Activated naive CD4-positive, alpha-beta T cell treated with anti-CD3 and anti-CD28 coated beads, Interleukin-2, amount 10 ng/mL, durations not matched to agents 7 days and 5 days (primary cell): ENCODE data around the gene MACROD1.
"Not testable (repeated sequence)": the region's sequence is repeated elsewhere in the genome, so short reads cannot be mapped to it uniquely, and the experiment has no call there.

Source experiments
- CTCF ChIA-PET: fragments of 350-600 bp; sonication (Branson Sonifier 250); formaldehyde crosslinking; loops from one replicate; lab custom pipeline; 2021; ENCODE audit warnings: antibody characterized with exemption; lab: Charles Lee
- DNase-seq: peaks from one replicate; pipeline ENCODE4 v3.0.0-alpha.2; 2020
- H3K27ac Mint-ChIP-seq: one replicate; pipeline ENCODE4 v1.8.0; 2021; ENCODE audit warnings: mild to moderate bottlenecking, moderate library complexity, mixed read lengths
- H3K27me3 Mint-ChIP-seq: one replicate; pipeline ENCODE4 v1.8.0; 2021; ENCODE audit warnings: mild to moderate bottlenecking, mixed read lengths
- H3K36me3 Mint-ChIP-seq: one replicate; pipeline ENCODE4 v1.8.0; 2021; ENCODE audit warnings: mixed read lengths
- H3K4me1 Mint-ChIP-seq: one replicate; pipeline ENCODE4 v1.8.0; 2021; ENCODE audit warnings: mixed read lengths
- H3K4me3 Mint-ChIP-seq: one replicate; pipeline ENCODE4 v1.8.0; 2021; ENCODE audit warnings: mild to moderate bottlenecking, moderate library complexity, mixed read lengths
- H3K9me3 Mint-ChIP-seq: one replicate; pipeline ENCODE4 v1.8.0; 2021; ENCODE audit warnings: mixed read lengths

MACROD1 gene

DNA sequence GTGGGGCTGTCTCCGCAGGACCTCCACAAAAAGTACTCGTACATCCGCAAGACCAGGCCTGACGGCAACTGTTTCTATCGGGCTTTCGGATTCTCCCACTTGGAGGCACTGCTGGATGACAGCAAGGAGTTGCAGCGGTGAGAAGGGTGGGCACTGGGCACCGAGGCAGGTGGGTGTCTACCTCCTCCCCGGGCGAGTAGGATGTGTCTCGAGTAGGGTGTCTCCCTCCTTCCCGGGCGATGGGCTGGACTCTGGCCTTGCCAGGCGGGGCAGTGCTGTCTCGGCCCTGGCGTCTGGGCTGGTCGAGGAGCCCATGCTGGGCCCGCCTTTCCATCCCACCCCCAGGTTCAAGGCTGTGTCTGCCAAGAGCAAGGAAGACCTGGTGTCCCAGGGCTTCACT lies 169.4 kb downstream of the MACROD1 start:
- Mint-ChIP-seq H3K4me3 (no peak overlapping the region), H3K27ac (no peak overlapping the region), H3K27me3 (peaks cover 10% of the 10 kb centered on the region), H3K4me1 (peaks cover 21% of the 10 kb centered on the region), H3K9me3 (no peaks in the 10 kb centered on the region), H3K36me3 (peaks cover 38% of the 10 kb centered on the region)
- DNase-seq: no peak
- CTCF ChIA-PET: no interaction called here

- peaks cover 56% of the 10 kb centered on the region for H3K36me3 Mint-ChIP-seq
- H3K4me3 Mint-ChIP-seq: no peak overlapping the region
- CTCF ChIA-PET: interaction anchor here (1.4 kb wide), 1 partner anchor 155 kb away, joined by 4 read pairs; no protein-coding TSS in a partner anchor
- no peak for DNase-seq
- H3K4me1 Mint-ChIP-seq: peaks cover 24% of the 10 kb centered on the region
- H3K27ac Mint-ChIP-seq: no peak overlapping the region
- H3K27me3 Mint-ChIP-seq: no peaks in the 10 kb centered on the region
- no peaks in the 10 kb centered on the region for H3K9me3 Mint-ChIP-seq
Observed at GRCh38 chr11:63993993-63994392, 171.9 kb downstream of the MACROD1 start.

GRCh38 chr11:63993100-63993499 lies 172.8 kb downstream of the MACROD1 start:
- no peak for DNase-seq
- no peak overlapping the region for H3K4me3 Mint-ChIP-seq
- H3K36me3 Mint-ChIP-seq: peaks cover 60% of the 10 kb centered on the region
- no peaks in the 10 kb centered on the region for H3K27me3 Mint-ChIP-seq
- H3K4me1 Mint-ChIP-seq: peaks cover 29% of the 10 kb centered on the region
- H3K9me3 Mint-ChIP-seq: no peaks in the 10 kb centered on the region
- no peak overlapping the region for H3K27ac Mint-ChIP-seq
- CTCF ChIA-PET: no interaction called here

- Mint-ChIP-seq H3K27ac (no peak overlapping the region), H3K27me3 (no peaks in the 10 kb centered on the region), H3K9me3 (no peaks in the 10 kb centered on the region), H3K4me3 (no peak overlapping the region), H3K36me3 (peaks cover 49% of the 10 kb centered on the region), H3K4me1 (peaks cover 40% of the 10 kb centered on the region)
- no peak for DNase-seq
- CTCF ChIA-PET: no interaction called here
Observed at GRCh38 chr11:63991558-63991957, 174.4 kb downstream of the MACROD1 start.

DNA sequence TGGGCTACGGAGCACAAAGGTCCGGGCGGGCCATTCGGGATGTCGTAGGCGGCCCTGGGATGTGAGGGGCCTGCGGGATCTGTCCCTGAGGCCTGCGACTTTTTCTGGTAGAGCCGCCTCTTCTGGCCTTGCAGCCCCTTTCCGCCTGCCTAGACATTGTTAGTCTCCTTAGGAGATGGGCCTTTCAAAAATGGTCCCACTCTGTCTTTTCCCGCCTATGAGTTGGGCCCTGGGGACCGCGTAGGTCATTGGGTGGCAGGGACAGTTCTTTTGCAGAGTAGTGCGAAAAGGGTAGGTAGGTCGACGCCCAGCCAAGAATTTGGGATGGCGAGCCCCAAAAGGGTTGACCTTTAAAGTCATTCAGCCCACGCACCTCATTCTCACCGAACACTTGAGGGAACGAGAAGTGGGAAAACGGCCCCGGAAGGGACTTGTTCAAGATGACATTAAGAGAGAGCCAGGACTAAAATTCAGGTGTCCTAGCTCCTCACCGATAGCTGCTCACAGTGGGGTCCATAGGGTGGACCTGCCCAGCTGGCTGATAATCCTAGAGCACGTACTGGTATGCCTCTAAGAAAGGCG lies 178.9 kb downstream of the MACROD1 start:
- Mint-ChIP-seq H3K4me1 (peaks cover 43% of the 10 kb centered on the region), H3K36me3 (peaks cover 38% of the 10 kb centered on the region), H3K27ac (peak overlapping the region; percentile 49), H3K27me3 (no peaks in the 10 kb centered on the region), H3K9me3 (no peaks in the 10 kb centered on the region), H3K4me3 (peak overlapping the region; percentile 72)
- CTCF ChIA-PET: interaction anchor here (1.5 to 2.0 kb wide), 2 partner anchors 14 to 149 kb away, joined by 3 to 10 read pairs; no protein-coding TSS in a partner anchor
- no peak for DNase-seq

DNA sequence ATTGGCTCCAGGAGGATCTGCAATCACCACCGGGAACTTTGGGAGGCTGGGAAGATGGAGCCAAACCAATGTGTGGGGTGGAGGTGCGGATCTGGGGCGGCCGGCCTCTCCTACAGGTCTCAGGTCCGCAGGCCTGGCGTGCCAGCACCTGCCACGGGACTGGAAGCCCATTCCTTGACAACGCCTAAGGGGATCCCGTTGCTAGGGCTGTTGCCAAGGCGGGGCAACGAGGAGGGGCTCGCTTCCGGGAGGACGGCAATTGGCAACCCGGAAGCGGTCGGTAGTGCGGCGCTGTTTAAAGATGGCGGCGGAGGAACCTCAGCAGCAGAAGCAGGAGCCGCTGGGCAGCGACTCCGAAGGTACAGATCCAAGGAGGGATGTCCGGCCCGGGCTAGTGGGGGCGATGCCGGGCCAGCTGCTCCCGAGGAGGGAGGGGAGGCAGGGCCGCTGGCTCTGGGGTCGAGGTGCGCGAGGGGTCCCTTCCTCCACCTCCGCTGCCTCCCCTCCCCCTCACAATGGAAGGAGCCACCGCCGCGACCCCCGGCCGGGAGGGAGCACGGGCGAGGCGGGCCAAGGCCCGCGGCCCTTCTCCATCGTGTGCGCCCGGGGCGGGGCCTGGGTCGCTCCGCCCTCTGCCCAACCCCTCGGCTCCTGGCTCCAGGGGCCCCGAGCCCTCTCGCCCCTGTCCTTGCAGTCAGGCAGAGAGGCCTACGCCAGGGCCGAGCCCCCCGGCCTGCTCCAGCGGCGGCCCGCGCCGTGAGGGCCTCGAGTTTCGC lies 179.6 kb downstream of the MACROD1 start, which contains the start of gene OTUB1:
Gene OTUB1, plus strand, starts transcription at position 283 of the 776 bp plus-strand sequence. Its CDS starts 19 bp downstream, at position 302.
- Mint-ChIP-seq H3K27me3 (no peaks in the 10 kb centered on the region), H3K4me1 (peaks cover 41% of the 10 kb centered on the region), H3K4me3 (peak within 1 kb of the TSS; percentile 99), H3K9me3 (no peaks in the 10 kb centered on the region), H3K27ac (peak within 1 kb of the TSS; percentile 97), H3K36me3 (peaks cover 32% of the 10 kb centered on the region)
- CTCF ChIA-PET: interaction anchor here (1.5 kb wide), 1 partner anchor 149 kb away, joined by 3 read pairs; no protein-coding TSS in a partner anchor
- peak; percentile 94 for DNase-seq

- CTCF ChIA-PET: no interaction called here
Observed at GRCh38 chr11:63985812-63986155, 180.1 kb downstream of the MACROD1 start.

GRCh38 chr11:63979426-63979825 lies 186.5 kb downstream of the MACROD1 start:
- H3K4me3 Mint-ChIP-seq: no peak overlapping the region
- DNase-seq: no peak
- CTCF ChIA-PET: interaction anchor here (1.0 kb wide), 1 partner anchor 143 kb away, joined by 4 read pairs; no protein-coding TSS in a partner anchor
- no peaks in the 10 kb centered on the region for H3K9me3 Mint-ChIP-seq
- no peak overlapping the region for H3K27ac Mint-ChIP-seq
- peaks cover 39% of the 10 kb centered on the region for H3K4me1 Mint-ChIP-seq
- H3K27me3 Mint-ChIP-seq: no peaks in the 10 kb centered on the region
- peaks cover 25% of the 10 kb centered on the region for H3K36me3 Mint-ChIP-seq

More at GRCh38 chr11:63985812-63986155, 180.1 kb downstream of the MACROD1 start:
- DNase-seq: peak; percentile 84
- Mint-ChIP-seq H3K4me1 (peaks cover 43% of the 10 kb centered on the region), H3K9me3 (no peaks in the 10 kb centered on the region), H3K27ac (peak overlapping the region; percentile 97), H3K36me3 (peaks cover 28% of the 10 kb centered on the region), H3K4me3 (peak overlapping the region; percentile 99), H3K27me3 (no peaks in the 10 kb centered on the region)

- no peak for DNase-seq
- H3K36me3 Mint-ChIP-seq: peaks cover 31% of the 10 kb centered on the region
- no peak overlapping the region for H3K27ac Mint-ChIP-seq
- CTCF ChIA-PET: interaction anchor here (1.0 kb wide), 1 partner anchor 142 kb away, joined by 4 read pairs; no protein-coding TSS in a partner anchor
- peaks cover 42% of the 10 kb centered on the region for H3K4me1 Mint-ChIP-seq
- H3K9me3 Mint-ChIP-seq: no peaks in the 10 kb centered on the region
- H3K27me3 Mint-ChIP-seq: no peaks in the 10 kb centered on the region
- no peak overlapping the region for H3K4me3 Mint-ChIP-seq
Observed at GRCh38 chr11:63978551-63979239, 187.2 kb downstream of the MACROD1 start.

DNA sequence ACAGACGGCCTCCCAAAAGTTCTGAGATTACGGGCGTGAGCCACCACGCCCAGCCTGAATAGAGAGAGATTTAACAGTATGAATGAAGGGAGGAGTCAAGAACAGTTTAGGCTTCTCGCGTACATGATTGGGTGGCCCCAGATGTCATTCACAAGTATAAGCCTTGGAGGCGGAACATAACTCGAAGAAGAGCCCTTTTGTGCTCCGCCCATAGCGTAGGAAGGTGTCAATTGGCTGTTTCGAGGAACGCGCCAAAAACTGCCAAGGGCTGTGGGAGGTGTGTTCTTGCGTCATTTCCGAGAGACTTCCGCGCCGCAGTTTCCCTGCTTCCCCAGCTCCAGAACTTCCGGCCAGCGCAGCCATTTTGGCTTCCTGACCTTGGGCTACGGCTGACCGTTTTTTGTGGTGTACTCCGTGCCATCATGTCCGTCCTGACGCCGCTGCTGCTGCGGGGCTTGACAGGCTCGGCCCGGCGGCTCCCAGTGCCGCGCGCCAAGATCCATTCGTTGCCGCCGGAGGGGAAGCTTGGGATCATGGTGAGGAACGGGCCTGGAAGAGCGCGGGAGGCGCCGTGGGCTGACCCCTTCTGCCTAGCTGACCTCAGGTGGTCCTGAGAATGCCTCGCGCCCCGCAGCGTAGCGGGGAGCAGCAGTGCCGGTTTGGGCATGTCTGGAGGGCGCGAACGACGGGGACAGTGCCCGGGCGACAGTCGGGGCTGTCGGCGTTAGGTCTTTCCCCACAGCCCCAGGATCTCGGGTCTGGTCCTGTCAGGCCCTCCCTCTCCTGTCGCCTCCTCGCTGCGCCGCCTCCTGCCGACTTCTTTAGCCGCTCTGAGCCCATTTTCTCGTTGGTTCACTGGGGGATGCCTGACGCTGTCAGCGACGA lies 191.4 kb downstream of the MACROD1 start, which contains the start of gene COX8A:
Gene COX8A, plus strand, starts transcription at position 362 of the 885 bp plus-strand sequence. Its CDS starts 61 bp downstream, at position 423.
- Mint-ChIP-seq H3K9me3 (no peaks in the 10 kb centered on the region), H3K27me3 (peaks cover 15% of the 10 kb centered on the region), H3K4me1 (peaks cover 35% of the 10 kb centered on the region), H3K4me3 (peak within 1 kb of the TSS; percentile 100), H3K36me3 (peaks cover 31% of the 10 kb centered on the region), H3K27ac (peak within 1 kb of the TSS; percentile 98)
- CTCF ChIA-PET: interaction anchor here (0.9 to 2.7 kb wide), 4 partner anchors 25 to 178 kb away, joined by 3 to 13 read pairs (median 4); no protein-coding TSS in a partner anchor
- peak; percentile 98 for DNase-seq

DNA sequence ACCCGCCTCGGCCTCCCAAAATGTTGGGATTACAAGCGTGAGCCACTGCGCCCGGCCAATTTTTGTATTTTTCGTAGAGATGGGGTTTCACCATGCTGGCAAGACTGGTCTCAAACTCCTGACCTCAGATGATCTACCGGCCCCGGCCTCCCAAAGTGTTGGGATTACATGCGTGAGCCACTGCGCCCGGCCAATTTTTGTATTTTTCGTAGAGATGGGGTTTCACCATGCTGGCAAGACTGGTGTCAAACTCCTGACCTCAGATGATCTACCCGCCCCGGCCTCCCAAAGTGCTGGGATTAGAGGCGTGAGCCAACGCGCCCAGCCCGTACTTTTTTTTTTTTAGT lies 192.0 kb downstream of the MACROD1 start:
- Mint-ChIP-seq H3K4me1 (peaks cover 35% of the 10 kb centered on the region), H3K27ac (peak overlapping the region; percentile 98), H3K36me3 (peaks cover 28% of the 10 kb centered on the region), H3K4me3 (peak overlapping the region; percentile 100), H3K27me3 (peaks cover 18% of the 10 kb centered on the region)
- DNase-seq, H3K9me3 Mint-ChIP-seq: not testable (repeated sequence)
- CTCF ChIA-PET: interaction anchor here (0.9 to 2.7 kb wide), 3 partner anchors 27 to 179 kb away, joined by 3 to 13 read pairs (median 4); no protein-coding TSS in a partner anchor

DNA sequence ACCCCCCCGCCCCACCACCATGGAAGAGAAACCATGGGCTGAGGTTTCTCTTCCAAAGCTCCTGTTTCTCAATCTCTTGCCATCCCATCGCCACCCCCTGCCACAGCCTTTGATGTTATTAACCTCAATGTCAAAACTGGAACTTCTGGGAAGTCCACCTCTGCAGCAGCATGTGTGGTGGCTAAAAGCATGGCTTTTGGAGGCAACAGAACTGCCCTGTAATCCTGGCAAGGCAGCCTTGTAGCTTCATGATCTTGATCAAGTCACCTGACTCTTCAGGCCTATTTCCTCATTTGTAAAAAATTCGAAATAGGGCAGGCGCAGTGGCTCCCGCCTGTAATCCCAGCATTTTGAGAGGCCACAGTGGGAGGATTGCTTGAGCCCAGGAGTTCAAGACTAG lies 195.0 kb downstream of the MACROD1 start:
- DNase-seq: no peak
- peaks cover 18% of the 10 kb centered on the region for H3K27me3 Mint-ChIP-seq
- H3K4me1 Mint-ChIP-seq: peaks cover 17% of the 10 kb centered on the region
- H3K27ac Mint-ChIP-seq: no peak overlapping the region
- H3K4me3 Mint-ChIP-seq: no peak overlapping the region
- CTCF ChIA-PET: no interaction called here
- peaks cover 12% of the 10 kb centered on the region for H3K36me3 Mint-ChIP-seq
- no peaks in the 10 kb centered on the region for H3K9me3 Mint-ChIP-seq

- Mint-ChIP-seq H3K9me3 (no peaks in the 10 kb centered on the region), H3K27me3 (peaks cover 18% of the 10 kb centered on the region), H3K36me3 (peaks cover 6% of the 10 kb centered on the region), H3K4me1 (peaks cover 12% of the 10 kb centered on the region), H3K4me3 (no peak overlapping the region), H3K27ac (no peak overlapping the region)
- CTCF ChIA-PET: no interaction called here
- no peak for DNase-seq
Observed at GRCh38 chr11:63969461-63969860, 196.5 kb downstream of the MACROD1 start.
